Right lobe of liver (tissue), 4 donors: ENCODE data around the gene RPRD1B.

ENCODE experiments used
- POLR2A ChIP-seq: fragments of 450-650 bp; IDR thresholded peaks from one replicate; pipeline ENCODE4 v1.6.1; 2017; ENCODE audit warnings: antibody characterized with exemption, mild to moderate bottlenecking
- TF ChIP-seq, protein P1 (sequence below), 4 donors: fragments of 200-600 bp in 3 of 4; fragments of 450-650 bp in 1 of 4; IDR thresholded peaks; one replicate each; pipeline versions ENCODE4 v1.5.1 to v1.8.0; 2016 to 2022; ENCODE audit warnings: antibody characterized with exemption in 4 of 4, mild to moderate bottlenecking in 2 of 4
- donor health status: DM: no; HTN: no; CAD: no.
- donor health status: DM: no; HTN: no; CAD: no.
- donor health status: DM: no; HTN: yes; CAD: no.

GRCh38 chr20:38113401-38114325 is 80.1 kb downstream of the RPRD1B start:
- TF ChIP-seq, protein P1, sequence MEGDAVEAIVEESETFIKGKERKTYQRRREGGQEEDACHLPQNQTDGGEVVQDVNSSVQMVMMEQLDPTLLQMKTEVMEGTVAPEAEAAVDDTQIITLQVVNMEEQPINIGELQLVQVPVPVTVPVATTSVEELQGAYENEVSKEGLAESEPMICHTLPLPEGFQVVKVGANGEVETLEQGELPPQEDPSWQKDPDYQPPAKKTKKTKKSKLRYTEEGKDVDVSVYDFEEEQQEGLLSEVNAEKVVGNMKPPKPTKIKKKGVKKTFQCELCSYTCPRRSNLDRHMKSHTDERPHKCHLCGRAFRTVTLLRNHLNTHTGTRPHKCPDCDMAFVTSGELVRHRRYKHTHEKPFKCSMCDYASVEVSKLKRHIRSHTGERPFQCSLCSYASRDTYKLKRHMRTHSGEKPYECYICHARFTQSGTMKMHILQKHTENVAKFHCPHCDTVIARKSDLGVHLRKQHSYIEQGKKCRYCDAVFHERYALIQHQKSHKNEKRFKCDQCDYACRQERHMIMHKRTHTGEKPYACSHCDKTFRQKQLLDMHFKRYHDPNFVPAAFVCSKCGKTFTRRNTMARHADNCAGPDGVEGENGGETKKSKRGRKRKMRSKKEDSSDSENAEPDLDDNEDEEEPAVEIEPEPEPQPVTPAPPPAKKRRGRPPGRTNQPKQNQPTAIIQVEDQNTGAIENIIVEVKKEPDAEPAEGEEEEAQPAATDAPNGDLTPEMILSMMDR (IDR thresholded peaks at IDR 0.05), result peak; percentile 14 to 35 (median 24)
- TF ChIP-seq POLR2A, result no peak
